Calu3 (cell line): Measurements from ENCODE around the gene CDK9. TPM values are rescaled to one million over a fixed set of nuclear protein-coding genes. Genes with fewer than 3 reads are reported as not detected.

Source experiments
- BruUV-seq: library from RNA; stranded (reverse); fragments of 400-500 nt; replicated peaks from 2 replicates; lab custom pipeline; 2021; lab: Mats Ljungman, UMichigan
- CTCF ChIA-PET: fragments of 300-600 bp; sonication (Branson Sonifier 250); formaldehyde crosslinking; loops from one replicate; lab custom pipeline; 2022; ENCODE audit warnings: antibody characterized with exemption; lab: Charles Lee
- DNase-seq: peaks from one replicate; pipeline ENCODE4 v3.0.0; 2022
- H3K27ac Mint-ChIP-seq: one replicate; pipeline ENCODE4 v1.8.0; 2022; ENCODE audit warnings: mixed read lengths; ENCODE audit not compliant: unreplicated experiment
- H3K27me3 Mint-ChIP-seq: one replicate; pipeline ENCODE4 v1.8.0; 2022; ENCODE audit warnings: mixed read lengths; ENCODE audit not compliant: unreplicated experiment
- H3K36me3 Mint-ChIP-seq: one replicate; pipeline ENCODE4 v1.8.0; 2022; ENCODE audit warnings: mild to moderate bottlenecking, moderate library complexity, mixed read lengths; ENCODE audit not compliant: insufficient read depth, unreplicated experiment
- H3K4me1 Mint-ChIP-seq: one replicate; pipeline ENCODE4 v1.8.0; 2022; ENCODE audit warnings: mild to moderate bottlenecking, low read depth, mixed read lengths; ENCODE audit not compliant: unreplicated experiment
- H3K4me3 Mint-ChIP-seq: one replicate; pipeline ENCODE4 v1.8.0; 2022; ENCODE audit warnings: mild to moderate bottlenecking, low read depth, moderate library complexity, mixed read lengths; ENCODE audit not compliant: unreplicated experiment
- H3K9me3 Mint-ChIP-seq: one replicate; pipeline ENCODE4 v1.8.0; 2022; ENCODE audit warnings: low read depth, mixed read lengths; ENCODE audit not compliant: unreplicated experiment
- CTCF ChIP-seq: fragments of 200-600 bp; IDR thresholded peaks from one replicate; pipeline ENCODE4 v1.8.0; 2022; ENCODE audit warnings: antibody characterized with exemption; ENCODE audit not compliant: unreplicated experiment
- intact Hi-C: fragments of 100-400 bp; cut with micrococcal nuclease; formaldehyde crosslinking; loops from one replicate; pipeline ENCODE4 v1.10.0; 2022; ENCODE audit not compliant: unreplicated experiment
- total RNA-seq: library from RNA; stranded (reverse); gene quantifications from 2 replicates; pipeline ENCODE4 v1.2.3, GENCODE V29; 2022

Gene CDK9
- total RNA-seq, 1 experiment from 2014 or later = 41.8 TPM

DNA sequence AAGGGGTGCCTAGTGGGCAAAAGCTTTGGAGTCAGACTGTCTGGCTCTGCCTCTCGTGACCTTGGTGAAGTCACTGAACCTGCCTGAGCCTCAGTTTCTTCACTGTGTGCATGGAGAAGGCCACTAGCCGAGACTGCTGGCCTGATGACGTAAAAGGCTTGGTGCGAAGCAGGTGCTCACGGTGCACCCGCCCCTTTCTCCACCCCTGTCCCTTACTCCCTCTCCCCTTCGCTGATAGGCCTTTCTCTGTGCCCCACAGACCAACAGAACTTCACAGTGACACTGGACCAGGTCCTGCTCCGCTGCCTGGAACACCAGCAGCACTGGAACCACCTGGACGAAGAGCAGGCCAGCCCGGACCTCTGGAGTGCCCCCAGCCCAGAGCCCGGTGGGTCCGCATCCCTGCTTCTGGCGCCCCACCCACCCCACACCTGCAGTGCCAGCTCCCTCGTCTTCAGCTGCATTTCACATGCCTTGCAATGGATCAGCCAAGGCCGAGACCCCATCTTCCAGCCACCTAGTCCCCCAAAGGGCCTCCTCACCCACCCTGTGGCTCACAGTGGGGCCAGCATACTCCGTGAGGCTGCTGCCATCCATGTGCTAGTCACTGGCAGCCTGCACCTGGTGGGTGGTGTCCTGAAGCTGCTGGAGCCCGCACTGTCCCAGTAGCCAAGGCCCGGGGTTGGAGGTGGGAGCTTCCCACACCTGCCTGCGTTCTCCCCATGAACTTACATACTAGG is 27.3 kb downstream of the CDK9 start:
- H3K36me3 Mint-ChIP-seq = peaks cover 32% of the 10 kb centered on the region
- intact Hi-C loops = no loop called here
- CTCF ChIA-PET = interaction anchor here (0.7 kb wide), 1 partner anchor 61 kb away, joined by 3 read pairs; no protein-coding TSS in a partner anchor

GRCh38 chr9:127813686-127814226 is 27.9 kb downstream of the CDK9 start:
- BruUV-seq = TSS peak; percentile 10
- TF ChIP-seq CTCF = no peak
- Mint-ChIP-seq H3K27ac (no peak overlapping the region), H3K4me1 (no peaks in the 10 kb centered on the region), H3K9me3 (no peaks in the 10 kb centered on the region), H3K36me3 (peaks cover 34% of the 10 kb centered on the region), H3K27me3 (no peaks in the 10 kb centered on the region), H3K4me3 (no peak overlapping the region)
- intact Hi-C loops = no loop called here
- no peak for DNase-seq
- CTCF ChIA-PET = interaction anchor here (0.7 kb wide), 2 partner anchors 62 to 76 kb away, joined by 3 to 4 read pairs; no protein-coding TSS in a partner anchor

More for the DNA sequence above, 27.3 kb downstream of the CDK9 start:
- no TSS peak for BruUV-seq
- DNase-seq = no peak
- H3K9me3 Mint-ChIP-seq = no peaks in the 10 kb centered on the region
- H3K27ac Mint-ChIP-seq = no peak overlapping the region
- TF ChIP-seq CTCF = no peak
- no peaks in the 10 kb centered on the region for H3K4me1 Mint-ChIP-seq
- no peaks in the 10 kb centered on the region for H3K27me3 Mint-ChIP-seq
- no peak overlapping the region for H3K4me3 Mint-ChIP-seq

DNA sequence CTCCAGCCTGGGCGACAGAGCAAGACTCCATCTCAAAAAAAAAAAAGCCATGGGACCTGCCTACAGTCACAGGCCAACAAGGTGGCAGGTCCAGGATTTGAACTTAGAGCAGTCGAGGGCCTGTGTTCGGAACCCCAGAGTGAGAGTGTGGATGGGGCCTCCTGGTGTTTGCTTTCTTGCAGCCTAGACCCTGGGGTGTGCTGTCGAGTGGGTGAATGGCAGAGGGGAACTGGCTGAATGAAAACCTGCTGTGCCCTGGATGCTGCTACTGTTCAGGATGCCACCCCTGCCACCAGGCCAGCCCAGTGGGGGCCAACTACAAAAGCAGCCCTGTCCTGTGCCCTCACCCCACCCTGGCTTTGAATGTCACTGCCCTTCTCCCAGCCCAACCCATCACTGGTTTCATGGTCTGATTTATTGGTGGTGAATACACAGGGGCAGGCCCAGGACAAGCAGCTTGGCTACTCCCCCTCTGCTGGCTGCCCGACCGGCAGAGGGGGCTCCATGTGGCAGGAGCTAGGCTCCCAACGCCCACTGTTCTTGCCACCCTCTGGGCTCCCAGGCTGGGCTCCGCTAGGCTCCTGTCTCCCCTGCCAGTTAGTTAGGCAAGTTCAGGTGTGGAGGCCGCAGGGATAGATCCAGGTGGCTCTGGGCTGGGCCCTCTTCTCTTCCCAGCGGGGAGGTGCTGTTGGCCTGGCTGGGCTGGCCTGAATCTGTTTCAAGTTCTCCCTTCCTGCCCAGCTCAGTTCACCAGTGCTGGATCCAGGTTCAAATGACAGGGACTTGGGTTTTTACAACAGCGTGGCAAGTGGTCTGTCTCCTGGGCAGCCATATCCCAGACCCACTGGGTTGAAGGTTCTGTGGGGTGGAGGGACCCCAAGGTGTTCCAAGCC is 29.0 kb downstream of the CDK9 start:
- intact Hi-C loops = no loop called here
- Mint-ChIP-seq H3K4me1 (no peaks in the 10 kb centered on the region), H3K27me3 (no peaks in the 10 kb centered on the region), H3K27ac (no peak overlapping the region), H3K9me3 (no peaks in the 10 kb centered on the region), H3K36me3 (peaks cover 31% of the 10 kb centered on the region), H3K4me3 (no peak overlapping the region)
- no peak for DNase-seq
- TF ChIP-seq CTCF = no peak
- no TSS peak for BruUV-seq
- CTCF ChIA-PET = interaction anchor here (0.7 kb wide), 1 partner anchor 75 kb away, joined by 4 read pairs; no protein-coding TSS in a partner anchor
